HG03139 (cell line): ENCODE measurements around the gene PGF.

ENCODE experiments used
- ATAC-seq: cut with Tn5 transposase; IDR thresholded peaks from one replicate; pipeline ENCODE4 v1.9.1; 2021; ENCODE audit not compliant: unreplicated experiment

PGF gene

GRCh38 chr14:74959596-74960180 lies 4.3 kb upstream of the PGF start:
- no peak for ATAC-seq

GRCh38 chr14:74956280-74957072 lies 1.1 kb upstream of the PGF start:
- ATAC-seq: no peak

GRCh38 chr14:74956027-74956279 lies 556 bp upstream of the PGF start:
- ATAC-seq: no peak

- ATAC-seq: no peak
Measured at GRCh38 chr14:74954947-74955228, 509 bp downstream of the PGF start.

- ATAC-seq: no peak
Measured at GRCh38 chr14:74954232-74954946, 1.0 kb downstream of the PGF start.

GRCh38 chr14:74953686-74954085 lies 1.7 kb downstream of the PGF start:
- ATAC-seq: no peak

GRCh38 chr14:74952697-74953484 lies 2.5 kb downstream of the PGF start:
- no peak for ATAC-seq

- no peak for ATAC-seq
Measured at GRCh38 chr14:74952180-74952665, 3.2 kb downstream of the PGF start.

- ATAC-seq: no peak
Measured at GRCh38 chr14:74951443-74952179, 3.8 kb downstream of the PGF start.

- no peak for ATAC-seq
Measured at GRCh38 chr14:74950795-74951442, 4.5 kb downstream of the PGF start.

GRCh38 chr14:74949859-74950573 lies 5.4 kb downstream of the PGF start:
- ATAC-seq: no peak

GRCh38 chr14:74949191-74949601 lies 6.2 kb downstream of the PGF start:
- ATAC-seq: no peak

- ATAC-seq: no peak
Measured at GRCh38 chr14:74948228-74949175, 6.9 kb downstream of the PGF start.

- no peak for ATAC-seq
Measured at GRCh38 chr14:74947353-74948227, 7.8 kb downstream of the PGF start.

GRCh38 chr14:74946659-74947281 lies 8.6 kb downstream of the PGF start:
- ATAC-seq: no peak

GRCh38 chr14:74945852-74946658 lies 9.3 kb downstream of the PGF start:
- no peak for ATAC-seq
